ENCODE data around the gene GRM6.

Gene GRM6

GRCh38 chr5:179008667-179009066 is 13.5 kb upstream of the GRM6 start:
- Histone ChIP-seq H3K27ac (ENCODE audit: poor library complexity, severe bottlenecking) (no peak overlapping the region), H3K4me1 (ENCODE audit: insufficient read depth, poor library complexity, severe bottlenecking) (no peaks in the 10 kb centered on the region), H3K4me3 (ENCODE audit: severe bottlenecking) (no peak overlapping the region), H3K36me3 (ENCODE audit: low read depth) (no peaks in the 10 kb centered on the region), H3K27me3 (ENCODE audit: insufficient read depth, poor library complexity, severe bottlenecking) (no peaks in the 10 kb centered on the region), H3K9me3 (ENCODE audit: severe bottlenecking) (peaks cover 7% of the 10 kb centered on the region)
- ATAC-seq (ENCODE audit: low read depth) (no peak), DNase-seq (ENCODE audit: low spot score) (no peak)
- TF ChIP-seq, protein P1, sequence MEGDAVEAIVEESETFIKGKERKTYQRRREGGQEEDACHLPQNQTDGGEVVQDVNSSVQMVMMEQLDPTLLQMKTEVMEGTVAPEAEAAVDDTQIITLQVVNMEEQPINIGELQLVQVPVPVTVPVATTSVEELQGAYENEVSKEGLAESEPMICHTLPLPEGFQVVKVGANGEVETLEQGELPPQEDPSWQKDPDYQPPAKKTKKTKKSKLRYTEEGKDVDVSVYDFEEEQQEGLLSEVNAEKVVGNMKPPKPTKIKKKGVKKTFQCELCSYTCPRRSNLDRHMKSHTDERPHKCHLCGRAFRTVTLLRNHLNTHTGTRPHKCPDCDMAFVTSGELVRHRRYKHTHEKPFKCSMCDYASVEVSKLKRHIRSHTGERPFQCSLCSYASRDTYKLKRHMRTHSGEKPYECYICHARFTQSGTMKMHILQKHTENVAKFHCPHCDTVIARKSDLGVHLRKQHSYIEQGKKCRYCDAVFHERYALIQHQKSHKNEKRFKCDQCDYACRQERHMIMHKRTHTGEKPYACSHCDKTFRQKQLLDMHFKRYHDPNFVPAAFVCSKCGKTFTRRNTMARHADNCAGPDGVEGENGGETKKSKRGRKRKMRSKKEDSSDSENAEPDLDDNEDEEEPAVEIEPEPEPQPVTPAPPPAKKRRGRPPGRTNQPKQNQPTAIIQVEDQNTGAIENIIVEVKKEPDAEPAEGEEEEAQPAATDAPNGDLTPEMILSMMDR (IDR thresholded peaks at IDR 0.05; ENCODE audit: poor library complexity, severe bottlenecking): peak; percentile 30

GRCh38 chr5:179006564-179006963 is 11.4 kb upstream of the GRM6 start:
- no peak for DNase-seq (ENCODE audit: low spot score)
- Histone ChIP-seq H3K27ac (ENCODE audit: poor library complexity, severe bottlenecking) (no peak overlapping the region), H3K4me3 (ENCODE audit: severe bottlenecking) (no peak overlapping the region), H3K9me3 (ENCODE audit: severe bottlenecking) (peaks cover 4% of the 10 kb centered on the region), H3K36me3 (ENCODE audit: low read depth) (no peaks in the 10 kb centered on the region), H3K4me1 (ENCODE audit: insufficient read depth, poor library complexity, severe bottlenecking) (no peaks in the 10 kb centered on the region), H3K27me3 (ENCODE audit: insufficient read depth, poor library complexity, severe bottlenecking) (no peaks in the 10 kb centered on the region)
- no peak for ATAC-seq (ENCODE audit: low read depth)
- TF ChIP-seq, protein P1 (IDR thresholded peaks at IDR 0.05; ENCODE audit: poor library complexity, severe bottlenecking): no peak

DNA sequence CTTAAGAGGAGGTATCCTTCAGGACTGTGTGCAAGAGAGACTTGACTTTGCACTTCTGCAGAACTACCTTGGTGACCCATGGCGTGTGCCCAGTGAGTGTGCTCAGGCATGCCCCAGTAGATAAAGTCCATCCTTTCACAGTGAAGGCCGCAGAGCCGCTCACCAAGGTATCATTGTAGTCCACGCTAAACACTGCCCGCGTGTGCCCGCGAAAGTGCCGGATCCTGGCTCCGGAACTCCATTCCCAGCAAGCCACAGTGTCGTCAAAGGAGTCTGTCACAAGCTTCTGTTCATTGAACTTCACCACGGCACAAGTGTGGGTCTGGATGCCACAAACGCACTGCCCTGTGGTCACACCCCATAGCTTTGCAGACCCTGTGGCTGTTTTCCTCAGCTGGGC is 3.3 kb upstream of the GRM6 start:
- H3K36me3 ChIP-seq (ENCODE audit: low read depth): no peaks in the 10 kb centered on the region
- peaks cover 21% of the 10 kb centered on the region for H3K27me3 ChIP-seq (ENCODE audit: insufficient read depth, poor library complexity, severe bottlenecking)
- TF ChIP-seq, protein P1 (IDR thresholded peaks at IDR 0.05; ENCODE audit: poor library complexity, severe bottlenecking): no peak
- H3K27ac ChIP-seq (ENCODE audit: poor library complexity, severe bottlenecking): no peak overlapping the region
- no peak for DNase-seq (ENCODE audit: low spot score)
- no peaks in the 10 kb centered on the region for H3K4me1 ChIP-seq (ENCODE audit: insufficient read depth, poor library complexity, severe bottlenecking)
- ATAC-seq (ENCODE audit: low read depth): no peak
- peaks cover 3% of the 10 kb centered on the region for H3K9me3 ChIP-seq (ENCODE audit: severe bottlenecking)
- H3K4me3 ChIP-seq (ENCODE audit: severe bottlenecking): no peak overlapping the region

- Histone ChIP-seq H3K4me3 (ENCODE audit: severe bottlenecking) (no peak overlapping the region), H3K9me3 (ENCODE audit: severe bottlenecking) (peaks cover 6% of the 10 kb centered on the region), H3K4me1 (ENCODE audit: insufficient read depth, poor library complexity, severe bottlenecking) (no peaks in the 10 kb centered on the region), H3K36me3 (ENCODE audit: low read depth) (no peaks in the 10 kb centered on the region), H3K27ac (ENCODE audit: poor library complexity, severe bottlenecking) (no peak overlapping the region), H3K27me3 (ENCODE audit: insufficient read depth, poor library complexity, severe bottlenecking) (peaks cover 21% of the 10 kb centered on the region)
- TF ChIP-seq, protein P1 (IDR thresholded peaks at IDR 0.05; ENCODE audit: poor library complexity, severe bottlenecking): no peak
- ATAC-seq (ENCODE audit: low read depth) (no peak), DNase-seq (ENCODE audit: low spot score) (no peak)
Measured at GRCh38 chr5:178997191-178997590, 2.1 kb upstream of the GRM6 start.

DNA sequence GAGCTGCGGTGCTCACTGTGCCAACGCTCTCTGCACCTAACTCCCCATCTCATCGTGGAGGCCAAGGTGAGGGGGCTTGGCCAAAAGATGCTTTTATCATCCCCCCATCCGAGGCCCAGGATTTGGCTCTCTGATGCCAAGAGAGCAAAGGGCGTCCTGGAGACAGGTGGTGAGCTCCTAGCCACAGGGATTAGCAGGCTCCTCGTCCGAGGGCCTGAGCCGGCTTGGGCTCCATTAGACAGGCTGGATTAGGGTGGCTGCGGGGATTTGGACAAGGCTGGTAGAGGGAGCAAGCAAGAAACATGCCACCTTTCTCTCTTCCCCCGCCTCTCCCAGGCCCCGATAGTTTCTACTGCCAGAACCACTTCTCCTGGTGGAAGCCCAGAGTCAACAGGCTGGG is 1.0 kb upstream of the GRM6 start:
- DNase-seq (ENCODE audit: low spot score) (no peak), ATAC-seq (ENCODE audit: low read depth) (no peak)
- Histone ChIP-seq H3K27me3 (ENCODE audit: insufficient read depth, poor library complexity, severe bottlenecking) (peaks cover 21% of the 10 kb centered on the region), H3K4me3 (ENCODE audit: severe bottlenecking) (no peak overlapping the region), H3K36me3 (ENCODE audit: low read depth) (no peaks in the 10 kb centered on the region), H3K4me1 (ENCODE audit: insufficient read depth, poor library complexity, severe bottlenecking) (no peaks in the 10 kb centered on the region), H3K27ac (ENCODE audit: poor library complexity, severe bottlenecking) (no peak overlapping the region), H3K9me3 (ENCODE audit: severe bottlenecking) (peaks cover 11% of the 10 kb centered on the region)
- TF ChIP-seq, protein P1 (IDR thresholded peaks at IDR 0.05; ENCODE audit: poor library complexity, severe bottlenecking): no peak
